Endothelial cell of hepatic sinusoid (primary cell): ENCODE measurements around the gene ARHGEF11.

Experiments used
- in situ Hi-C: cut with HindIII; loops from 2 replicates; pipeline ENCODE4 v1.10.0; 2017; ENCODE audit warnings: low sequenced_read_pairs

Gene ARHGEF11

DNA sequence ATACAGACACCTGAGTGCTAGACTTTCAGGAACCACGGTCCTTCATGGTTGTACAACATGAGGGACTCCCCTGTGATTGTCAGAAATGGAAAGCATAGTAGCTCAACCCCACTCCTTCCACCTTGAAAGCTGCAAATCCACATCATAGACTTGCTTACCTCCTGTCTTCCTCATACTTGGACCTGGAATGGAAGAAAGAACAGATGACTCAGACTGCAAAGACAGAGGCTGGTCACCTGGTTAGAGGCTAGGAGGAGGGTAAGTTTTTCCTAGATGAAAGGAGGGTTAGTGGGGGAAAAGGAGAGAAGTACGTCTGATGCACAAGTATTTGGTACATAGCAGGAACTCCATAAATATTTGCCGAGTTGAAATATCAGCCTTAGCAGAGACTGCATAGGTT is 87.9 kb downstream of the ARHGEF11 start:
- in situ Hi-C loops: no loop called here

DNA sequence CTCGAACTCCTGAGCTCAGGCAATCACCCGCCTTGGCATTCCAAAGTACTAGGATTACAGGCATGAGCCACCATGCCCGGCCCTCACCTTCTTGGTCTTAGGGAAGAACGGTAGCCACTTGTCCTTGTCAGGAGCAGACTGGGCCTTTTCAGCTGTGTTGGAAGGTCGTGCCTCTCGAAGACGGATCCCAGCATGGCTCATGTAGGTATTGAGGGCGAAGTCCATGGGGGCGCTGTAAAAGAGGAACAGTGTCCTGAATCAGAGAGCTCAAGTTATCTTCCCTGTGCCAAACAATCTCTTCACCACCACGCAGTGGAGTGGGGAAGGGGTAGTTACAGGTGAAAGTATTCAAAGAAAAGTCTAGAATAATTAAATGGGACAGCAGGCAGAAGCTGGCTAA is 89.2 kb downstream of the ARHGEF11 start:
- in situ Hi-C loops: no loop called here

GRCh38 chr1:156953571-156953970 is 92.0 kb downstream of the ARHGEF11 start:
- in situ Hi-C loops: no loop called here

- in situ Hi-C loops: no loop called here
These were observed 94.2 kb downstream of the ARHGEF11 start for GRCh38 chr1:156951371-156951770.

DNA sequence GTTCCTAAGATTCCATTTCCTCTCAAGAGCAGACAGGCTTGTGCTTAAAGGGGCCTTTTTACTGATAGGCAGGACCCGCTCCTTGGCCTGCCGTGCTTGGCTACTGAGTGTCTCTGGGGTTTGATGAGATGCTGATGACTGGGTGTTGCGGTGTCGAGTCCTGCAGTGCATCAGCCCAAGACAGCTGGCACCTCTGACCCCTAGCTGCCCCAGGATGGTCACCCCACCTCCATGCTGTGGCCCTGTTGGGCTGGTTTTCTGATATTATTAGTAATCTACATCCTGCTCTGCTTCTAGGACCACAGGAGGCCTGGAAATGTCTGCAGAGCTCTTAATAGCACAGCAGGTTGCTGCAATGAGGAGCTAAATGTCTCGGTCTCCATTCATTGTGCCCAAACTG is 96.4 kb downstream of the ARHGEF11 start:
- in situ Hi-C loops: loop anchor here (5.0 kb wide), 1 partner anchor 92 kb away; the partner anchor contains the start of gene INSRR

- in situ Hi-C loops: loop anchor here (5.0 kb wide), 1 partner anchor 91 kb away; the partner anchor contains the start of gene INSRR
These were observed 96.8 kb downstream of the ARHGEF11 start for GRCh38 chr1:156948708-156949107.

- in situ Hi-C loops: loop anchor here (5.0 kb wide), 1 partner anchor 91 kb away; the partner anchor contains the start of gene INSRR
These were observed 97.6 kb downstream of the ARHGEF11 start for GRCh38 chr1:156947818-156948525.

- in situ Hi-C loops: loop anchor here (5.0 kb wide), 1 partner anchor 90 kb away; the partner anchor contains the start of gene INSRR
These were observed 98.4 kb downstream of the ARHGEF11 start for GRCh38 chr1:156947127-156947526.

DNA sequence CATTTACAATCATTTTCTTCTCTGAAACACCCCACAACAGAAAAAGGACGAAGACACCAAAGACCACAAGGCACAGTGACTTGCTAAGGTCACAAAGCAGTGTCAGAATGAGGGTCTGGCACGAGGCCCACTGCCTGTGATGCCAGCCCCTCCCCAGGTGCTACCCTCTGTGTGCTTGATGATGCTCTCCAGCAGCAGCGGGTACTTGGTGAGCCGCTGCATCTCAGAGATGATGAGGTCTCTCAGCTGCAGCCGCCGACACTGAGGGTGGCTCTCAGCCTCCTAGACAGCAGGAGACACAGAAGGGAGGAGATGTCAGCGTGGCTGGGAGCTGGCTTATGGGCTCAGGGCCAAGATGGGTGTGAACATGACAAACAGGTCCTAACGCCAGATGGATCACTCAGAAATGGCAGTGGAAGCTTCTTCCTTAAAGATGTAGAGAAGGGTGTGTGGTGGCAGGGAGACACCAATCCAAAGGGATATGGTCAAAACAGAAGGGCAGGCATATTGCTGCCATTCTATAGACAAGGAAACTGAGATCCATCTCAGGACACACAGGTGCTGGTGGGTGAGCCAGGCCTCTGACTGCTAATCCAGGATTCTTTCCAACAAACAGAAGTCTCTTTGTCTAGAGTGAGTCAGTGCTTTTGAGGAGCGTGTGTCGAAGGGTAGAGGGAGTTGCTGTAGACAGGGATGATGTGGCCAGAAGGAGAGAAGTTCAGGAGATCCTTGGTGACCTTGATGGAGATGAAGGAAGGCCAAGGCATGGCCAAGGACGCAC is 99.5 kb downstream of the ARHGEF11 start:
- in situ Hi-C loops: loop anchor here (5.0 kb wide), 1 partner anchor 89 kb away; the partner anchor contains the start of gene INSRR

- in situ Hi-C loops: loop anchor here (5.0 kb wide), 1 partner anchor 88 kb away; the partner anchor contains the start of gene INSRR
These were observed 100.7 kb downstream of the ARHGEF11 start for GRCh38 chr1:156944848-156945247.

DNA sequence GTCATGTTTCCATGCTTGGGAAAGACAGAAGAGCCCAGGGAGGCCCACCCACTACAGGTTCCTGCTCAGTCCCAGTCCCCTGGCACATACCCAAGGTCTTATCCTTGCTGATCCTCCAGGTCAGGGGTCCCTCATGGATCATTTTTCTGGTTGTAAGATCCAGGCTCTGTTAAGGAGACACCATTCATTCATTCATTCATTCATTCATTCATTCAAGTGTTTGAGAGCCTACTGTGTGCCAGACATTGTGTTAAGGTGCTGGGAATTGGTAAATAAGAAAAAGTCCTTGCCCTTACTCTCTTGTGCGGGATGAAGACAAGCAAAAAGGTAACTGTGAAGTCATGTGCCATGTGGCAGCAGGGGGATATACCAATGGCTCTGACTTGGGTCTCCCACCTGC is 101.3 kb downstream of the ARHGEF11 start:
- in situ Hi-C loops: no loop called here

DNA sequence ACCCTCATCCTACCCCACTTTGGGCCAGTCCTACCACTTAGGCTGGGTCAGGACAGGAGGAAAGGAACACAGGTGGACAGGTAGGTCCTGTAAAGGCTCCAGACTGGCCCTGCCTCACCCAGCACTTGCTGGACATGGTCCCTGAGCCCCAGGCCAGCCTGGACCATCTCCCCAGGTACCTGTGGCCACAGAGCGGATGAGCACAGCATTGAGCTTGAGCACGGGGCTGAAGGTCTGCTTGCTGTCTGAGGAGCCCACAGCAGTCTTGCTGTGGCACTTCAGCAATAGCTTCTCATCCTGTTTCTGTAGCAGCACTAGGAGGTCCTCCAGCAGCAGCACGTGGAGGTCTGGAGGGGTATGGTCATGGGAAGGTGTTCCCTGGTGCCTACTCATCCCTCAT is 101.8 kb downstream of the ARHGEF11 start:
- in situ Hi-C loops: no loop called here

- in situ Hi-C loops: no loop called here
These were observed 103.0 kb downstream of the ARHGEF11 start for GRCh38 chr1:156942576-156942975.

DNA sequence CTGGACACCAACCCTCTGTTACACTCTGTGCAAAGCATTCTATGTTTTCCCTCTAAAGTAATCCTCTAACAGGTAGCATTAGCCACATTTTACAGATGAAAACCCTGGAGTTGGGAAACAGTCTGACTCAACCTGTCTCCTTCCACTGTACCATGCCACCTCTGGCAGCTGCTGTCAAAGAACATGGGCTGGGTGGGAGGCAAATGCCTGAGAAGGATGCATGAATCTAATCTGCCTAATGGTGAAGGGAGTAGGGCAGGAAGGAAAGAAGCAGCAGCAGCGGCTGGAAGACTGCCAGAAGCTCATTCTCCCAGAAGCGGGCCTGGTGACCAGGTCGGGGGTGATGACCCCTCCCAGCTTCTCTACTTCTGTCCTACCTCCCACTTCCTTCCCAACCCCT is 103.4 kb downstream of the ARHGEF11 start:
- in situ Hi-C loops: no loop called here

- in situ Hi-C loops: no loop called here
These were observed 103.9 kb downstream of the ARHGEF11 start for GRCh38 chr1:156941675-156942074.

GRCh38 chr1:156939786-156940334 is 105.7 kb downstream of the ARHGEF11 start:
- in situ Hi-C loops: no loop called here

GRCh38 chr1:156938813-156939212 is 106.7 kb downstream of the ARHGEF11 start:
- in situ Hi-C loops: no loop called here

- in situ Hi-C loops: no loop called here
These were observed 107.7 kb downstream of the ARHGEF11 start for GRCh38 chr1:156937883-156938282.

- in situ Hi-C loops: no loop called here
These were observed 108.8 kb downstream of the ARHGEF11 start for GRCh38 chr1:156936721-156937220.

DNA sequence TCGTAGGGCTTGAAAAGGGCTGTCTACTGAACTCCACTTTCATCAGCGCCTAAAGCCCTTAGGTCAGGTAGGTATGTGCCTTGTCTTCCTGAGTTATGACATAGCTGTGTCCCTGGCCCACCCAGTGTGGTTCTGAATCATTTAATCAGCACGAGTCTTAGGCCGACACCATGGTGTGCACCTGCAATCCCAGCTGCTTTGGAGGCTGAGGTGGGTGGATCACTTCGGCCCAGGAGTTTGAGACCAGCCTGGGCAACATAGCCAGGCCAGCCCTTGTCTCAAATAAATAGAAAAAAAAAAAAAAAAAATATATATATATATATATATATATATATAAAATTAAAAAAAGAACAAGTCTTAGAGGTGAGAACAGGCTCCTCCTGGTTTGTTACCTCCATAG is 109.4 kb downstream of the ARHGEF11 start:
- in situ Hi-C loops: no loop called here

GRCh38 chr1:156935505-156936128 is 109.9 kb downstream of the ARHGEF11 start:
- in situ Hi-C loops: no loop called here
